ENCODE measurements around the gene OST4. TPM values are rescaled to one million over a fixed set of nuclear protein-coding genes. Genes with fewer than 3 reads are reported as not detected.

The OST4 gene
- total RNA-seq, 1 experiment from 2014 or later: 258 TPM

DNA sequence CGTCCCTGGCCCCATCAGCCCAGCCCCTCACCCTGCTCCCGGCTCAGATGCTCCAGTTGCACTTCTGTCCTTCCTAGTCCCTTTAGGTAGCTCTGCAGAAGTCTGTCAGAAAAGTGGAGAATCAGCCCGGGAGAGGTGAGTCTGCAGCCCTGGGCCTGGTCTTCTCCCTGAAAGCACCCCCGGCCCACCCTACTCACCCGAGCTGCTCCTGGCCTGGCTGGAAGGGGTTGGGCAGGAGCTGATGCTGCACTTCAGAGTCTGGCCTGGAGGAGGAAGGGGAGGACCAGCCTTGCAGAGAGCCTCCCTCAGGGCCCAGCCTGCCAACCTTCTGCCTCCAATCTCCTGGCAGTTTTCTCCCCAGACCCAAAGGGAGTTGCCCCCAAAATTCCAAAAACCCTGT is 30.9 kb upstream of the OST4 start:
- ATAC-seq: no peak
- no peaks in the 10 kb centered on the region for H3K9me3 ChIP-seq (ENCODE audit: low read length)
- CTCF ChIA-PET: no interaction called here

DNA sequence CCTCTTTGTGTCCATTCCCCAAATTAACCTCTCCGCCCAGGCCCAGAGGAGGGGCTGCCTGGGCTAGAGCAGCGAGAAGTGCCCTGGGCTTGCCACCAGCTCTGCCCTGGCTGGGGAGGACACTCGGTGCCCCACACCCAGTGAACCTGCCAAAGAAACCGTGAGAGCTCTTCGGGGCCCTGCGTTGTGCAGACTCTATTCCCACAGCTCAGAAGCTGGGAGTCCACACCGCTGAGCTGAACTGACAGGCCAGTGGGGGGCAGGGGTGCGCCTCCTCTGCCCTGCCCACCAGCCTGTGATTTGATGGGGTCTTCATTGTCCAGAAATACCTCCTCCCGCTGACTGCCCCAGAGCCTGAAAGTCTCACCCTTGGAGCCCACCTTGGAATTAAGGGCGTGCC is 28.6 kb upstream of the OST4 start:
- no peaks in the 10 kb centered on the region for H3K79me2 ChIP-seq (ENCODE audit: low read length)
- no peak overlapping the region for H3K4me3 ChIP-seq (ENCODE audit: low read length)
- no peak overlapping the region for H3K27ac ChIP-seq (ENCODE audit: low read length)
- H3K27me3 ChIP-seq (ENCODE audit: low read length): no peaks in the 10 kb centered on the region
- DNase-seq: no peak
- no peak for ATAC-seq
- CTCF ChIA-PET: no interaction called here
- H3K36me3 ChIP-seq (ENCODE audit: low read depth, low read length): no peaks in the 10 kb centered on the region
- H3K9ac ChIP-seq (ENCODE audit: low read length): no peak overlapping the region
- no peaks in the 10 kb centered on the region for H4K20me1 ChIP-seq (ENCODE audit: low read length)
- no peak overlapping the region for H2AFZ ChIP-seq (ENCODE audit: low read length)
- H3F3A ChIP-seq (ENCODE audit: low read length, unreplicated experiment): no peaks in the 10 kb centered on the region
- no peaks in the 10 kb centered on the region for H3K9me3 ChIP-seq (ENCODE audit: low read length)
- H3K4me2 ChIP-seq (ENCODE audit: low read length): no peak overlapping the region
- BruUV-seq (replicated peaks): no TSS peak
- POLR2A ChIA-PET (ENCODE audit: unreplicated experiment): no interaction called here
- no peaks in the 10 kb centered on the region for H3K9me2 ChIP-seq (replicated peaks; ENCODE audit: low read length)
- H3K4me1 ChIP-seq (ENCODE audit: insufficient read depth, low read length): no peaks in the 10 kb centered on the region
- TF ChIP-seq, protein P1, sequence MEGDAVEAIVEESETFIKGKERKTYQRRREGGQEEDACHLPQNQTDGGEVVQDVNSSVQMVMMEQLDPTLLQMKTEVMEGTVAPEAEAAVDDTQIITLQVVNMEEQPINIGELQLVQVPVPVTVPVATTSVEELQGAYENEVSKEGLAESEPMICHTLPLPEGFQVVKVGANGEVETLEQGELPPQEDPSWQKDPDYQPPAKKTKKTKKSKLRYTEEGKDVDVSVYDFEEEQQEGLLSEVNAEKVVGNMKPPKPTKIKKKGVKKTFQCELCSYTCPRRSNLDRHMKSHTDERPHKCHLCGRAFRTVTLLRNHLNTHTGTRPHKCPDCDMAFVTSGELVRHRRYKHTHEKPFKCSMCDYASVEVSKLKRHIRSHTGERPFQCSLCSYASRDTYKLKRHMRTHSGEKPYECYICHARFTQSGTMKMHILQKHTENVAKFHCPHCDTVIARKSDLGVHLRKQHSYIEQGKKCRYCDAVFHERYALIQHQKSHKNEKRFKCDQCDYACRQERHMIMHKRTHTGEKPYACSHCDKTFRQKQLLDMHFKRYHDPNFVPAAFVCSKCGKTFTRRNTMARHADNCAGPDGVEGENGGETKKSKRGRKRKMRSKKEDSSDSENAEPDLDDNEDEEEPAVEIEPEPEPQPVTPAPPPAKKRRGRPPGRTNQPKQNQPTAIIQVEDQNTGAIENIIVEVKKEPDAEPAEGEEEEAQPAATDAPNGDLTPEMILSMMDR (conservative IDR thresholded peaks at IDR 0.05; ENCODE audit: low read depth, low read length): no peak
- TF ChIP-seq EZH2phosphoT487 (IDR thresholded peaks at IDR 0.05; ENCODE audit: borderline replicate concordance, low read length): no peak
- no peak for TF ChIP-seq EZH2 (IDR thresholded peaks at IDR 0.05; ENCODE audit: low read length, unreplicated experiment)
- intact Hi-C loops (cut with micrococcal nuclease): no loop called here

More for the DNA sequence above, 30.9 kb upstream of the OST4 start:
- H3K27me3 ChIP-seq (ENCODE audit: low read length): no peaks in the 10 kb centered on the region
- H3K9ac ChIP-seq (ENCODE audit: low read length): no peak overlapping the region
- intact Hi-C loops (cut with micrococcal nuclease): no loop called here
- POLR2A ChIA-PET (ENCODE audit: unreplicated experiment): no interaction called here
- no peak for TF ChIP-seq EZH2phosphoT487 (IDR thresholded peaks at IDR 0.05; ENCODE audit: borderline replicate concordance, low read length)
- TF ChIP-seq, protein P1 (conservative IDR thresholded peaks at IDR 0.05; ENCODE audit: low read depth, low read length): no peak
- no peak for TF ChIP-seq EZH2 (IDR thresholded peaks at IDR 0.05; ENCODE audit: low read length, unreplicated experiment)
- no peak overlapping the region for H3K4me2 ChIP-seq (ENCODE audit: low read length)
- BruUV-seq (replicated peaks): no TSS peak
- no peaks in the 10 kb centered on the region for H4K20me1 ChIP-seq (ENCODE audit: low read length)
- no peaks in the 10 kb centered on the region for H3K9me2 ChIP-seq (replicated peaks; ENCODE audit: low read length)
- no peak overlapping the region for H2AFZ ChIP-seq (ENCODE audit: low read length)
- H3K79me2 ChIP-seq (ENCODE audit: low read length): no peaks in the 10 kb centered on the region
- no peak overlapping the region for H3K27ac ChIP-seq (ENCODE audit: low read length)
- no peaks in the 10 kb centered on the region for H3F3A ChIP-seq (ENCODE audit: low read length, unreplicated experiment)
- no peaks in the 10 kb centered on the region for H3K4me1 ChIP-seq (ENCODE audit: insufficient read depth, low read length)
- no peaks in the 10 kb centered on the region for H3K36me3 ChIP-seq (ENCODE audit: low read depth, low read length)
- H3K4me3 ChIP-seq (ENCODE audit: low read length): no peak overlapping the region
- DNase-seq: no peak

DNA sequence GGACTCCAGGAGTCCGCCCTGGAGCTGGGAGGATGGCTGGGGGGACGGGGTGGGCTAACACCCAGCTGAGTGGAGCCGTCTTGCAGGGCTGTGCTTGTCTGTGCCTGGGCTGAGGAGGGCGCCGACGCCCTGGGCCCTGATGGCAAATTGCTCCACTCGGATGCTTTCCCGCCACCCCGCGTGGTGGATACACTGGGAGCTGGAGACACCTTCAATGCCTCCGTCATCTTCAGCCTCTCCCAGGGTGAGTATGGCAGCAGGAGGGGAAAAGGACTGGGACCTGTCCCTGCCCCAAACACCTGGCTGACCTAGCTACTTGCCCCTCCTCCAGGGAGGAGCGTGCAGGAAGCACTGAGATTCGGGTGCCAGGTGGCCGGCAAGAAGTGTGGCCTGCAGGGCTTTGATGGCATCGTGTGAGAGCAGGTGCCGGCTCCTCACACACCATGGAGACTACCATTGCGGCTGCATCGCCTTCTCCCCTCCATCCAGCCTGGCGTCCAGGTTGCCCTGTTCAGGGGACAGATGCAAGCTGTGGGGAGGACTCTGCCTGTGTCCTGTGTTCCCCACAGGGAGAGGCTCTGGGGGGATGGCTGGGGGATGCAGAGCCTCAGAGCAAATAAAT is 28.0 kb upstream of the OST4 start:
- Histone ChIP-seq H3K36me3 (ENCODE audit: low read depth, low read length) (no peaks in the 10 kb centered on the region), H4K20me1 (ENCODE audit: low read length) (no peaks in the 10 kb centered on the region), H3K27ac (ENCODE audit: low read length) (no peak overlapping the region), H3K9ac (ENCODE audit: low read length) (no peak overlapping the region), H3K27me3 (ENCODE audit: low read length) (no peaks in the 10 kb centered on the region), H2AFZ (ENCODE audit: low read length) (no peak overlapping the region), H3K4me3 (ENCODE audit: low read length) (no peak overlapping the region), H3K79me2 (ENCODE audit: low read length) (no peaks in the 10 kb centered on the region), H3K9me3 (ENCODE audit: low read length) (no peaks in the 10 kb centered on the region), H3K4me1 (ENCODE audit: insufficient read depth, low read length) (no peaks in the 10 kb centered on the region), H3K4me2 (ENCODE audit: low read length) (no peak overlapping the region), H3F3A (ENCODE audit: low read length, unreplicated experiment) (no peaks in the 10 kb centered on the region), H3K9me2 (replicated peaks; ENCODE audit: low read length) (no peaks in the 10 kb centered on the region)
- TF ChIP-seq EZH2phosphoT487 (IDR thresholded peaks at IDR 0.05; ENCODE audit: borderline replicate concordance, low read length) (no peak), EZH2 (IDR thresholded peaks at IDR 0.05; ENCODE audit: low read length, unreplicated experiment) (no peak)
- TF ChIP-seq, protein P1 (conservative IDR thresholded peaks at IDR 0.05; ENCODE audit: low read depth, low read length): no peak
- ChIA-PET CTCF (interaction anchor here (1.2 kb wide), 1 partner anchor 204 kb away, joined by 4 read pairs; no protein-coding TSS in a partner anchor), POLR2A (ENCODE audit: unreplicated experiment) (interaction anchor here (0.6 kb wide), 1 partner anchor 198 kb away, joined by 6 read pairs; no protein-coding TSS in a partner anchor)
- no peak for ATAC-seq
- BruUV-seq (replicated peaks): no TSS peak
- no peak for DNase-seq
- intact Hi-C loops (cut with micrococcal nuclease): no loop called here

Data from PC-3 (cell line).